ENCODE data around the gene DDTL. TPM values are rescaled to one million over a fixed set of nuclear protein-coding genes. Genes with fewer than 3 reads are reported as not detected.

DDTL gene
- total RNA-seq, 1 donor from 2014 or later, result not detected

DNA sequence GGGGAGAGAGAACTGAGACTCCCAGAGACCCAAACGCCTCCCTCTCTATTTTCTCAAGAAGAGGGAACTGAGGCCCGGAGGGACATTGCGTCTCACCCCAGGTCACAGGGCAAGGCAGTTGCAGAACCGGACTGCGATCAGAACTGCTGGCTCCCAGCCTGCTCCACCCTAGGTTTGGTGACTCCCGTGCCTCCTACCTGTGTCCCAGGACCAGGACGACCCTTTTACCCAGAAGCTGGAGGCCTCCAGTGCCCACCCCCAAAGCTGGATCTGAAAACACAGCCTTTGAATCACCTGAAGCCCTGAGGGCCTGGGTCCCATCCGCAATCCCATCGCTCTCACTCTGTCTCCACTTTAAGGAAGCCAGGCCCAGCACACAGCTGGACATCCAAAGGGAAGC is 37.2 kb downstream of the DDTL start:
- ATAC-seq, result no peak

DNA sequence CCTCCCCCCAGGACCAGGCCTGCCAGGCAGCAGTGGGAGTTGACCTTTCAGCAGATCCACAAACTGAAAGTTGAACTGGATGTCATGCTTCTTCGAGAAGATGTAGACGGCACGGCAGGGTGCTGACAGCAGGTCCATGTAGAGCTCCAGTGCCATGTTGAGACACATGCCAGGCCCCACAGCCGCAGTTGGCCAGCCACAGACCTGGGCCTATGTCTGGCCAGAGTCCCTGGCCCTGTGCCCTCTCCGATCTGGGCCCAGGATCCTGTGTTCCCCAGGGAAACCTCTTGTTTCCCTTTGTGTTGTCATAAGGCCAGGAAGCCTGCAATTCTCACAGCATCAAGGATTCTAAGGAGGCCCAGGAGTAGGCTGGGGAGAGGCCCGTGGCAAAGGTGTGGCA is 38.5 kb downstream of the DDTL start, which contains the start of gene GSTT4:
Gene GSTT4, minus strand, starts transcription at position 253 of the 400 bp plus-strand sequence. Its CDS starts 97 bp downstream, at position 156.
- DNase-seq (ENCODE audit: low spot score) (no peak), ATAC-seq (peak; percentile 40)

More for the DNA sequence above, 37.2 kb downstream of the DDTL start:
- DNase-seq (ENCODE audit: low spot score), result no peak

DNA sequence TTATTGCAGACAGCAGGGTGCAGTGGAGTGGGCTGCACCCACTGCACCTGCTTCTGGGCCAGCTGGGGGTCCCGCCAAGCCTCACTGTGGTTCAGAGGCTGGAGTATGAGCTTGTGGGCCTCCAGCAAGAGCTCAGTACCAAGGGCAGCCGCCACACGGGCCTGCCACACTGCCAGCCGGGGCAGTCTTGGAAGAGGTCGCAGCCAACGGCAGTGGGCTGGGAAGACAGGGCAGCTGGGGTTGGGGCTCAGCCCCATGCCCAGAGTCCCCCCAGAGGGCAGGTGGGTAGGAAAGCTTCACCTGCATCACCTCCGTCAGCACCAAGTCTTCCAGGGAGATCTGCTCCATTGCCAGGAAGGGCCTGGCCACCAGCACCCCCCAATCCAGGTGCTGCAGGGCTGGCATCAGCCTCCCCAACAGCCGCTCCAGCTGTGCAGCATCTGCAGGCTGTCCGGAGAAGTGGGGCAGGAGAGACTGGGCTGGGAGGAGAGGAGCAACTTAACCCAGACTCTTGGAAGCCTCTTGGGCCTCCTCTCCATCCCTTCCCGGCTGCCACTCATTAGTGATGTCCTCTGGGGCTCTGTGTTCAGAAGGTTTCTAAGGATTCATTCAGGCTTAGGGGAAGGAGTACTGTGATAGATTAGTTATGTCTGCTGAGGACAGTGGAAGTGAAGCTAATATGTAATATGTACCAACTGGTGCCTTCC is 39.7 kb downstream of the DDTL start:
- ATAC-seq, result no peak
- DNase-seq (ENCODE audit: low spot score), result no peak

DNA sequence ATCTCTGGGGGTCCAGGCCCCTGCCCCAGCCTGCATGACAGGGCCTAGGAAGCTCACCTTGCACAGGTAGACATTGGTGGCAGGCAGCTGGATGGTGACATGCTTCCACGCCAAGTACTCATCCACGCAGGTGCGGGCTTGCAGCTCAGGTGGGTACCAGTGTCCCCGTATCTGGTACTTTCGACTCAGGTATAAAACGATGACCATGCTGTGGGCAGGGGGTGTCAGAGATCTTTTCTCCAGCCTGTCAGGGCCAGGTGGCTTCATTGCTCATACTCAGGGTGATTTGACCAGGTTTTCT is 40.2 kb downstream of the DDTL start:
- no peak for DNase-seq (ENCODE audit: low spot score)
- ATAC-seq, result no peak

DNA sequence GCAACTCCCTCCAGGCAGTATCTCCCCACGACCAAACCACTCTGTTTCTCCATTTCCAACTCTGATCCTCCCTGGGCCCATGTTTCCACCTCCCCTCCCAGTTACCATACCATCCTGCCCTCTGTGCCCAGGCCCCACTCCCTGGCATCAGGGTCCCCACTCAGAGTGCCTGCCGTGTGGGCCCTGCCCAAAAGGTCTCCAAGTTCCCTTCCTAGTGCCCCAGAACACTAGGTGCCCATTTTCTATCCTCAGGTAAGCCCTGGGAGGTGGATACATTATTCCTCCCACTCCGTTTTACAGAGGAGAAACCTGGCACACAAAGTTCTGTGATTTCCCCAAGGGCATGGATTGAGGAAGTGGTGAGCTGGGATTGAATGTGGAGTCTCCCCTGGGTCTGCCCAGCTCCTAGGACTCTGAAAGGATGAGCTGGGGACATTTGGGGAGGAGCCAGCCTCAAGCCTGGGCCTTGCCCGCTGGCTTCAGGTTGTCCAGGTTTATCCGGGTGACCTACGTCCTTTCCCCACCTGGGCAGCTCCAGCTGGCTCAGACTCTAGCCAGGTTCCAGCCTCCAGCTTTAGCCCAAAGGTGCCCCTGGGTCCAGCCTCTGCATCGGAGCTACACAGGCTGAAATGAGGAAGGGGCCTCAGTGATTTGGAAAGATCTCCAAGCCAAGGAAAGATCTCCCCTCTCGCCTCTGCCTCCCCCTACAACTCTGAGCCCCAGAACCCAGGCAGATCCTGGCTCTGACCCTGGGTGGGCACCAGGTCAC is 40.7 kb downstream of the DDTL start:
- peak; percentile 65 for ATAC-seq
- peak; percentile 79 for DNase-seq (ENCODE audit: low spot score)

DNA sequence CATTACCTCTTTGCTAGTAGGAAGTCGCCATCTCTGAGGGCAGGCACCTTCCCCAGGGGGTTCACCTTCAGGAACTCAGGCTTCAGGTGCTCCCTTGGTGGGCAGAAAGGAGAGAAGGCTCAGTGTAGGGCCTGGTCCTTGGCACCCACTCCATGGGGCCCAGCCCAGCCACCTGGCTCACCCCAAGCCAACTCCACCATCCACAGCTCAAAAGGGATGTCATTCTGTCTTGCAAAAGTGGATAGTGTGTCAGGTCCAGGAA is 41.3 kb downstream of the DDTL start:
- ATAC-seq, result no peak
- DNase-seq (ENCODE audit: low spot score), result no peak

DNA sequence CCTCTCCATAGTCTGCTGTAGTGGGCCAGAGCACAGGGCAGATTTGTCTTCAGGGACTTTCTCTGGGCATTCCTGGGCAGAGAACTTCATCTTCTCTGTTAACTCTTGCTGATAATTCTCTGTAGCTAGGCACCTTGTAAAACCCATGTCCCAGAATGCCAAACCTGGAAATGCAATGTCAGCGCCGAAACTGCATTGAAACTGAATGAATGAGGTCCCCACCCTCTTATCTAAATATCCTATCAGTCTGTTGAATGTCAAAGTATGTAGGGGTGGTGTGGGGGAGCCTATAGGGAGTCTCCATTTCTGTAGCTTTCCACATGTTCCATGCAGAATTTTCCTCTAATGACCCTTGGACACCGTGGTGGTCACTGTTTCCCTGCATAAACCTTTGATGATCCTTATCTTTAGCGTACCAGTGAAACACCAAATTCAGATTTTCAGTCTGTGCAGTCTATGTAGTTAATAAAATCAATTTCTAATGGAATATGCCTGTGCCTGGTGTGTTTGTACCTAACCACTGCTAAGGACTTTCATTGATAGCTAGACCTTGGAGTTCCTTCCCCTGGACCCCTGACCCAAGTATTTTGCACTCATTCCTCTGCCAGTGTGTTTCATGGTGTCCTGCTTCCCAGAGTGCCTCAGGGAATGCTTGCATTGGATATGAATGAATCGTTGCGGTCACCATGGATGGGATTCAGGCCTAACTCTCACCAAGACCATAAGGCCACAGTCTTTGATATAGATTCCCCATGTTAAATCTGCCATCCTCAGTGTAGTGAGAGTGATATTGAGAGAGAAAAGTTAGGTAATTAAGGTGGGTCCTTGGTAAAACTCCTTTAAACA is 41.9 kb downstream of the DDTL start:
- DNase-seq (ENCODE audit: low spot score) (no peak), ATAC-seq (no peak)

DNA sequence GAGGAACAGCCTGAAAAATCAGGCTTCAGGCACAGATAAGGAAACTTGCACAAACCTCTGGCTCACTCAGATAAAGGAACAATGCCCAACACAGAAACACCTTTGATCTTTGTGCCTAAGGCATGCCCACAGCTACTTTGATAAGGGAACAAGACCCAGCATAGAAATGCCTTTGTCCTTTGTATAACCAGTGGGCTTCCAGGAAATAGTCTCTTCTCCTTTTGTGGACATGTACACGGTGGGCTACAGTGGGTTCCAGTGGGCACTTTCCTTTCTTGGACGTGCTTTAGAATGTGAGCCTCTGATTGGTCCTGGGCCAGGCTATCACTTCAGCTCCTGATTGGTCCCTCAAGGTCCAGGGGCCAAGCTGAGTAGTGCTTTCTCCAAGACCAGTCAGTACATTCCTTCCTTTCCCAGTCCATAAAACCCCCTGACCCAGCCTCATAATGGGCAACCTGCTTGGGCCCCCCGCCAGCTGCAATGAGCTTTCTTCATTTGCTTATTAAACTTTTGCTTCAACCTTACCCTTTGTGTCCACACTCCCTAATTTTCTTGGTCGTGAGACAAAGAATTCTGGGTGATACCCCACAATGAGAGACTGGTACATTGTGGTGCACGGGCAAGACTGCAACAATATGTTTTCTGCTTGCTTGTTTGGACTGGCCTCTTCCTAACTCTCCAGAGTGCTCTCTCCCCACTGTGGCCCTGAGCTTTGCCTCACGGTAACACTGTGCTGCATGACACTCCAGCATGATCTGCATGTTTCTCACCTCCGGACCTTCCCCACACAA is 42.7 kb downstream of the DDTL start:
- ATAC-seq (no peak), DNase-seq (ENCODE audit: low spot score) (no peak)

DNA sequence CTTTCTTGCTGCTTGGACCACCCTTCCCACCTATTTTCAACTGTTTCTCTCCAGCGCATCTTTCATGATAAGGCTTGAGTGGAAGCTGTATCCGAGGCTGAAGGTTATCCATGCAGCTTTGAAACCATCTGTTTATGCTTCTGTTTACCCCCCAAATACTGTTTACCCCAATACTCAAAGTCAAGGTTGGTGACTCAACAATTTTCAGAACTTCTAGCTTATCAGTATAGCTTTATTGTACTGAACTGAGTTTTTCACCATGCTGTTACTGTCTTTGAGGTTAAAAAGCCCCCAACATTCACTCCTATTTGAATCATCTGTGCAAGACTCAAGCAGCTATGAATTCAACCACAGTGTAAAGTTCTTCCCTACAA is 43.3 kb downstream of the DDTL start:
- DNase-seq (ENCODE audit: low spot score), result no peak
- no peak for ATAC-seq

DNA sequence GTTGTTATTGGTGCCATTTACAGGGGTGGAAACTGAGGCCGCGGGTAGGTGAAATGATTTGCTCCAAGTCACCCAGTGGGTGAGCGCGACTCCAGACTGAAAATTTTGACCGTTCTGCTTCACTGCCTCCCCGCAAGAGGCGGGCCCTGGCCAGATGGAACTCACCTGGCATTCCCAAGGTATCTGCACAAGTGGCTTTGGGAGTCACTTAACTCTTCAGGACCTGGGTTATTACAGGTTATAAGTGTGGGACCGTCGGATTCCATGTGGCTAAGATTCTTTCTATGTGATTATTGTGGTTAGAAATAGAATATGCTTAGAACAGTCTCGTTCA is 45.0 kb downstream of the DDTL start:
- ATAC-seq (peak; percentile 14), DNase-seq (ENCODE audit: low spot score) (no peak)

DNA sequence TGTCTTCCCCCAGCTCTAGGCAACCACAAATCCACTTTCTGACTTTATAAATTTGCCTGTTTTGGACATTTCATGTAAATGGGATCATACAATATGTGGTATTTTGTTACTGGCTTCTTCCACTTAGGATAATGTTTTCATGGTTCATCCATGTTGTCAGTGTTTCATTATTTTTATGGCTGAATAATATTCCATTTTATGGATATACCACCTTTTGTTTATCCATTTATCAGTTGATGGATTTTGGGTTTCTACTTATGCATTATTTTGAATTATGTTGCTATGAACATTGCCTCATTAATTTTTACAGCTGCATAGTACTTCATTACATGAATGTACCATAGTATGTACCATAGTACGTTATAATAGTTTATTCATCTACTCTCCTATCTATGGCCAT is 49.5 kb downstream of the DDTL start:
- ATAC-seq (no peak), DNase-seq (ENCODE audit: low spot score) (no peak)

DNA sequence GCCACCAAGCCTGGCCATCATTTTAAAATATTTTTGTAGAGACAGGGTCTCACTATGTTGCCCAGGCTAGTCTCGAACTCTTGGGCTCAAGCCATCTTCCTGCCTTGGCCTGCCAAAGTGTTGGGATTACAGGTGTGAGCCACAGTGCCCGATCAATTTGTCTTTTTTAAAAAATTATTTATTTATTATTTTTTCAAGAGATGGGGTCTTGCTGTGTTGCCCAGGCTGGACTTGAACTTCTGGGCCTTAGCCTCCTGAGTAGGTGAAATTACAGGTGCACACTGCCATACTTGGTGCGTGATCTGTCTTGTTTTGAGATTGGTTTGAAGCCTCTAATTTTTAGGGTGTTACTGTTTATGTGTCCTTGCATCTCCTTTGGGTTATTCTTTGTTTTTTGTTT is 54.6 kb downstream of the DDTL start:
- DNase-seq (ENCODE audit: low spot score) (no peak), ATAC-seq (no peak)

Other genes with a start within 250 kb of the DDTL start
- 0.96 TPM for gene ZNF70, start 215.8 kb upstream of the DDTL start, total RNA-seq
- gene VPREB3, start 212.5 kb upstream of the DDTL start, total RNA-seq, result 0.40 TPM
- gene C22orf15, start 203.9 kb upstream of the DDTL start, total RNA-seq, result not detected
- gene CHCHD10, start 198.9 kb upstream of the DDTL start, total RNA-seq, result 320 TPM
- gene MMP11, start 194.0 kb upstream of the DDTL start, total RNA-seq, result 0.38 TPM
- 25.7 TPM for gene SMARCB1, start 179.9 kb upstream of the DDTL start, total RNA-seq
- gene DERL3, start 127.9 kb upstream of the DDTL start, total RNA-seq, result 4.7 TPM
- 6.8 TPM for gene SLC2A11, start 109.0 kb upstream of the DDTL start, total RNA-seq
- gene MIF, start 72.5 kb upstream of the DDTL start, total RNA-seq, result 81.5 TPM
- 2.9 TPM for gene GSTT2B, start 5.7 kb upstream of the DDTL start, total RNA-seq
- 366 TPM for gene DDT, start 7.6 kb downstream of the DDTL start, total RNA-seq
- gene GSTT2, start 13.2 kb downstream of the DDTL start, total RNA-seq, result not detected
- gene GSTT4, start 38.6 kb downstream of the DDTL start, total RNA-seq, result not detected
- 22.4 TPM for gene CABIN1, start 44.4 kb downstream of the DDTL start, total RNA-seq
- 1.4 TPM for gene SUSD2, start 214.6 kb downstream of the DDTL start, total RNA-seq